ENCODE results near the gene CTBP2.

The CTBP2 gene

GRCh38 chr10:124974131-124974530, 186.2 kb downstream of the CTBP2 start:
- Histone ChIP-seq H3K79me2 (ENCODE audit: control insufficient read depth, low read length) (peaks cover 17% of the 10 kb centered on the region), H3K4me1 (ENCODE audit: control insufficient read depth, low read length) (no peaks in the 10 kb centered on the region), H3K27ac (ENCODE audit: low read depth, low read length) (no peak overlapping the region), H3K36me3 (ENCODE audit: control insufficient read depth, low read length) (peaks cover 38% of the 10 kb centered on the region), H3K9me3 (ENCODE audit: control insufficient read depth, insufficient read depth, low read length) (no peaks in the 10 kb centered on the region), H3K27me3 (ENCODE audit: control insufficient read depth, low read length) (no peaks in the 10 kb centered on the region), H3K9me2 (replicated peaks; ENCODE audit: control insufficient read depth, low read length) (no peaks in the 10 kb centered on the region), H4K20me1 (ENCODE audit: control insufficient read depth, insufficient read depth, low read depth, low read length) (no peaks in the 10 kb centered on the region), H3K4me2 (ENCODE audit: low read length) (no peak overlapping the region), H3K4me3 (ENCODE audit: low read length) (no peak overlapping the region), H3F3A (ENCODE audit: control insufficient read depth, insufficient read depth) (peaks cover 5% of the 10 kb centered on the region; the same call in 1 of the 2 replicates)
- TF ChIP-seq EZH2phosphoT487 (IDR thresholded peaks at IDR 0.05; ENCODE audit: borderline replicate concordance, low read length) = no peak
- TF ChIP-seq, protein P1, sequence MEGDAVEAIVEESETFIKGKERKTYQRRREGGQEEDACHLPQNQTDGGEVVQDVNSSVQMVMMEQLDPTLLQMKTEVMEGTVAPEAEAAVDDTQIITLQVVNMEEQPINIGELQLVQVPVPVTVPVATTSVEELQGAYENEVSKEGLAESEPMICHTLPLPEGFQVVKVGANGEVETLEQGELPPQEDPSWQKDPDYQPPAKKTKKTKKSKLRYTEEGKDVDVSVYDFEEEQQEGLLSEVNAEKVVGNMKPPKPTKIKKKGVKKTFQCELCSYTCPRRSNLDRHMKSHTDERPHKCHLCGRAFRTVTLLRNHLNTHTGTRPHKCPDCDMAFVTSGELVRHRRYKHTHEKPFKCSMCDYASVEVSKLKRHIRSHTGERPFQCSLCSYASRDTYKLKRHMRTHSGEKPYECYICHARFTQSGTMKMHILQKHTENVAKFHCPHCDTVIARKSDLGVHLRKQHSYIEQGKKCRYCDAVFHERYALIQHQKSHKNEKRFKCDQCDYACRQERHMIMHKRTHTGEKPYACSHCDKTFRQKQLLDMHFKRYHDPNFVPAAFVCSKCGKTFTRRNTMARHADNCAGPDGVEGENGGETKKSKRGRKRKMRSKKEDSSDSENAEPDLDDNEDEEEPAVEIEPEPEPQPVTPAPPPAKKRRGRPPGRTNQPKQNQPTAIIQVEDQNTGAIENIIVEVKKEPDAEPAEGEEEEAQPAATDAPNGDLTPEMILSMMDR (IDR thresholded peaks at IDR 0.05; ENCODE audit: low read depth, low read length, poor library complexity, severe bottlenecking) = no peak

DNA sequence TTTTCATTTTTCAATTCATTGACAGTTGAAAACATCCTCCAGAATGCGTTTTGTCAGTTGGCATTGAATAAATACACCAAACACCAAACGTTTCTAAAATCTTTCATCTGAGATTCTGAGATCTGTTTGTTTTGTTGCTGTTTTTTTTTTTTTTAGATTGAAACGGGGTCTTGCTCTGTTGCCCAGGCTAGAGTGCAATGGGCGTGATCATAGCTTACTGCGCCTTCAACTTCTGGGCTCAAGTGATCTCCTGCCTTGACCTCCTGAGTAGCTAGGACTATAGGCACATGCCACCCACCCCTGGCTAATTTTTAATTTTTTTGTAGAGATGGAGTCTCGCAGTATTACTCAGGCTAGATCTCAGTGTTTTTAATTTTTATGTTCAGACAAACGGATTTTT, 187.7 kb downstream of the CTBP2 start:
- Histone ChIP-seq H3F3A (ENCODE audit: control insufficient read depth, insufficient read depth) (peaks cover 5% of the 10 kb centered on the region; the same call in 1 of the 2 replicates), H3K27ac (ENCODE audit: low read depth, low read length) (no peak overlapping the region), H3K9me3 (ENCODE audit: control insufficient read depth, insufficient read depth, low read length) (no peaks in the 10 kb centered on the region), H4K20me1 (ENCODE audit: control insufficient read depth, insufficient read depth, low read depth, low read length) (no peaks in the 10 kb centered on the region), H3K4me2 (ENCODE audit: low read length) (no peak overlapping the region), H3K79me2 (ENCODE audit: control insufficient read depth, low read length) (peaks cover 23% of the 10 kb centered on the region), H3K9me2 (replicated peaks; ENCODE audit: control insufficient read depth, low read length) (no peaks in the 10 kb centered on the region), H3K36me3 (ENCODE audit: control insufficient read depth, low read length) (peaks cover 47% of the 10 kb centered on the region), H3K27me3 (ENCODE audit: control insufficient read depth, low read length) (no peaks in the 10 kb centered on the region), H3K4me1 (ENCODE audit: control insufficient read depth, low read length) (no peaks in the 10 kb centered on the region), H3K4me3 (ENCODE audit: low read length) (no peak overlapping the region)
- TF ChIP-seq, protein P1 (IDR thresholded peaks at IDR 0.05; ENCODE audit: low read depth, low read length, poor library complexity, severe bottlenecking) = no peak
- TF ChIP-seq EZH2phosphoT487 (IDR thresholded peaks at IDR 0.05; ENCODE audit: borderline replicate concordance, low read length) = no peak

- Histone ChIP-seq H3K4me1 (ENCODE audit: control insufficient read depth, low read length) (no peaks in the 10 kb centered on the region), H3K27ac (ENCODE audit: low read depth, low read length) (no peak overlapping the region), H3K4me2 (ENCODE audit: low read length) (no peak overlapping the region), H3K4me3 (ENCODE audit: low read length) (no peak overlapping the region), H3F3A (ENCODE audit: control insufficient read depth, insufficient read depth) (peaks cover 5% of the 10 kb centered on the region; the same call in 1 of the 2 replicates), H3K36me3 (ENCODE audit: control insufficient read depth, low read length) (peaks cover 60% of the 10 kb centered on the region), H3K79me2 (ENCODE audit: control insufficient read depth, low read length) (peaks cover 28% of the 10 kb centered on the region), H4K20me1 (ENCODE audit: control insufficient read depth, insufficient read depth, low read depth, low read length) (no peaks in the 10 kb centered on the region), H3K9me2 (replicated peaks; ENCODE audit: control insufficient read depth, low read length) (no peaks in the 10 kb centered on the region), H3K9me3 (ENCODE audit: control insufficient read depth, insufficient read depth, low read length) (no peaks in the 10 kb centered on the region), H3K27me3 (ENCODE audit: control insufficient read depth, low read length) (no peaks in the 10 kb centered on the region)
- TF ChIP-seq, protein P1 (IDR thresholded peaks at IDR 0.05; ENCODE audit: low read depth, low read length, poor library complexity, severe bottlenecking) = no peak
- no peak for TF ChIP-seq EZH2phosphoT487 (IDR thresholded peaks at IDR 0.05; ENCODE audit: borderline replicate concordance, low read length)
These were observed 189.1 kb downstream of the CTBP2 start for GRCh38 chr10:124971276-124971675.
